HG03196 (cell line): ENCODE data around the gene PTPN11.
"Not testable (repeated sequence)": the region's sequence is repeated elsewhere in the genome, so short reads cannot be mapped to it uniquely, and the experiment has no call there.

Experiments
- ATAC-seq: cut with Tn5 transposase; IDR thresholded peaks from one replicate; pipeline ENCODE4 v1.9.1; 2021; ENCODE audit not compliant: unreplicated experiment

The PTPN11 gene

GRCh38 chr12:112513471-112513870 lies 94.7 kb downstream of the PTPN11 start:
- no peak for ATAC-seq

GRCh38 chr12:112514456-112514855 lies 95.7 kb downstream of the PTPN11 start:
- no peak for ATAC-seq

- no peak for ATAC-seq
Observed at GRCh38 chr12:112514926-112515642, 96.3 kb downstream of the PTPN11 start.

GRCh38 chr12:112515868-112516267 lies 97.1 kb downstream of the PTPN11 start:
- no peak for ATAC-seq

GRCh38 chr12:112517730-112518364 lies 99.1 kb downstream of the PTPN11 start:
- no peak for ATAC-seq

GRCh38 chr12:112518365-112518735 lies 99.6 kb downstream of the PTPN11 start:
- no peak for ATAC-seq

- ATAC-seq, result not testable (repeated sequence)
Observed at GRCh38 chr12:112519841-112520340, 101.1 kb downstream of the PTPN11 start.

- no peak for ATAC-seq
Observed at GRCh38 chr12:112523856-112524255, 105.1 kb downstream of the PTPN11 start.

- ATAC-seq, result no peak
Observed at GRCh38 chr12:112524269-112524668, 105.5 kb downstream of the PTPN11 start.

- no peak for ATAC-seq
Observed at GRCh38 chr12:112524676-112525425, 106.1 kb downstream of the PTPN11 start.

GRCh38 chr12:112525426-112525809 lies 106.7 kb downstream of the PTPN11 start:
- ATAC-seq, result no peak

GRCh38 chr12:112527082-112527481 lies 108.3 kb downstream of the PTPN11 start:
- no peak for ATAC-seq

GRCh38 chr12:112527501-112527900 lies 108.8 kb downstream of the PTPN11 start:
- no peak for ATAC-seq

- no peak for ATAC-seq
Observed at GRCh38 chr12:112528521-112528920, 109.8 kb downstream of the PTPN11 start.

- ATAC-seq, result no peak
Observed at GRCh38 chr12:112530941-112531340, 112.2 kb downstream of the PTPN11 start.

- ATAC-seq, result no peak
Observed at GRCh38 chr12:112532106-112532505, 113.4 kb downstream of the PTPN11 start.

- ATAC-seq, result no peak
Observed at GRCh38 chr12:112533528-112533927, 114.8 kb downstream of the PTPN11 start.

GRCh38 chr12:112535017-112535416 lies 116.3 kb downstream of the PTPN11 start:
- no peak for ATAC-seq

- ATAC-seq, result no peak
Observed at GRCh38 chr12:112535637-112536366, 117.1 kb downstream of the PTPN11 start.

- no peak for ATAC-seq
Observed at GRCh38 chr12:112536367-112536730, 117.6 kb downstream of the PTPN11 start.

- ATAC-seq, result no peak
Observed at GRCh38 chr12:112537710-112538396, 119.1 kb downstream of the PTPN11 start.
